ENCODE data around the gene MTPN.

The MTPN gene, protein sequence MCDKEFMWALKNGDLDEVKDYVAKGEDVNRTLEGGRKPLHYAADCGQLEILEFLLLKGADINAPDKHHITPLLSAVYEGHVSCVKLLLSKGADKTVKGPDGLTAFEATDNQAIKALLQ

GRCh38 chr7:135977007-135977741 lies at the start of gene MTPN:
Gene MTPN, minus strand, starts transcription at chr7:135977359. Its CDS starts 259 bp downstream, at chr7:135977100.
- peak; percentile 96 to 97 for DNase-seq (ENCODE audit: low read depth in 2 of 2)

DNA sequence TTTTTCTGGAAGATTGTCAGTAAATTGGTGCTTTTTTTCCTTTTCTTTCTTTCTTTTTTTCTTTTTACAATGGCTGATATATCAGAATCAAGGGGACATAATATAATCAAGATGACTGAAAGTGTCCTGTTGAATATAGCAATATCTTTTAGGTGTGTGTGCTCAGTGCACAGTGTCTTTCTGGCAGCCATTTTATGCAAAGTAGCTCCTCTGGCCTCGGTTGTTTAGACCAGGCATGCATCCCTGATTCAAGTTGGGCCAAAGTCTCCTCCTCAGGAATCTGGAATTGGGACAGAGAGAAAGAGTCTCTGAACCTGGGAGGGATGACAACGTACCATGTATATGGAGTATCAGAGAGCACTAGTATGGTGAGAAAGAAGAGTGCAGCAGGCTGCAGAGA lies 49.0 kb upstream of the MTPN start:
- DNase-seq (ENCODE audit: low read depth in 2 of 2): no peak

GRCh38 chr7:136023134-136023869 lies 46.1 kb upstream of the MTPN start:
- no peak for DNase-seq (ENCODE audit: low read depth in 2 of 2)

DNA sequence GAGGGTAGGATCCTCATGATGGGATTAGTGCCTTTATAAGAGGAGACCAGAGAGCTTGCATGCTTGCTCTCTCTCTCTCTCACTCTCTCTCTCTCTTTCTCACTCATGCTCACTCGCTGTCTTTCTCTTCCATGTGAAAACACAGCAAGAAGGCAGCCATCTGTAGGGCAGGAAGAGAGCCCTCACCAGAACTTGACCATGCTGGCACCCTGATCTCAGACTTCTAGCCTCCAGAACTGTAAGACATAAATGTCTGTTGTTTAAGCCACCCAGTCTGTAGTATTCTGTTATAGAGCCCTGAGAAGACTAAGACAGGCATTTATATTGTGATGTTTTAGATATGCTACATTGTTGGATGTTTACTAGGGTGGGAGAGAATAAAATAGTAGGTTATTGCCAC lies 43.4 kb upstream of the MTPN start:
- DNase-seq (ENCODE audit: low read depth in 2 of 2): no peak

- no peak for DNase-seq (ENCODE audit: low read depth in 2 of 2)
Measured at GRCh38 chr7:136018104-136018503, 40.9 kb upstream of the MTPN start.

GRCh38 chr7:136016649-136017395 lies 39.7 kb upstream of the MTPN start:
- DNase-seq (ENCODE audit: low read depth in 2 of 2): no peak

GRCh38 chr7:136015638-136016037 lies 38.5 kb upstream of the MTPN start:
- no peak for DNase-seq (ENCODE audit: low read depth in 2 of 2)

DNA sequence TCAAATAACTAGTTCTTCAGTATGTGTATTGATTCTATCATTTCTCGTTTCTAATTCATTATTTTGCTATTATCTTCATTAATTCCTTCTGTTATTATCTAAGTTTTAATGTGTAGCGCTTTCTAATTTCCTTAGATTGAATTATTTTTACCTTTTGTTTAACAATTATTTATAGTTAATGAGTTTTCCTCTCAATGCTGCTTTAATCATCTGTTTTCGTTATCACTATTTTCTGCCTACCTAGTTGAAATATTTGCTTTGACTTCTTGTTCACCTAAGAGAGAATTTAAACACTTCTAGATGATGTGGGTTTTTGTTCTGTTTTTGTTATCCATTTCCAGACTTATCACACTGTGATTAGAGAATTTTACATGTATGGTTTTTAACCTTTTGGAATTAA lies 37.5 kb upstream of the MTPN start:
- DNase-seq (ENCODE audit: low read depth in 2 of 2): no peak

DNA sequence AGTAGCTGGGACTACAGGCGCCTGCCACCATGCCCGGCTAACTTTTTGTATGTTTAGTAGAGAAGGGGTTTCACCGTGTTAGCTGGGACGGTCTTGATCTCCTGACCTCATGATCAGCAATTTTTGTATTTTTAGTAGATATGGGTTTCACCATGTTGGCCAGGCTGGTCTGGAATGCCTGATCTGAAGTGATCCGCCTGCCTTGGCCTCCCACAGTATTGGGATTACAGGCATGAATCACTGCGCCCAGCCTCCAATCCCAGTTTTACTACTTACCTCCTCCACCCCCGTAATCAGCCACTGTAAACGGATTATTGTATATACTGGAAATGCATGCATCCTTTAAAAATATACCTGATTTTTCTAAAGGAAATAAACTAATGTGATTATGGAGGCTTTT lies 35.1 kb upstream of the MTPN start:
- no peak for DNase-seq (ENCODE audit: low read depth in 2 of 2)

DNA sequence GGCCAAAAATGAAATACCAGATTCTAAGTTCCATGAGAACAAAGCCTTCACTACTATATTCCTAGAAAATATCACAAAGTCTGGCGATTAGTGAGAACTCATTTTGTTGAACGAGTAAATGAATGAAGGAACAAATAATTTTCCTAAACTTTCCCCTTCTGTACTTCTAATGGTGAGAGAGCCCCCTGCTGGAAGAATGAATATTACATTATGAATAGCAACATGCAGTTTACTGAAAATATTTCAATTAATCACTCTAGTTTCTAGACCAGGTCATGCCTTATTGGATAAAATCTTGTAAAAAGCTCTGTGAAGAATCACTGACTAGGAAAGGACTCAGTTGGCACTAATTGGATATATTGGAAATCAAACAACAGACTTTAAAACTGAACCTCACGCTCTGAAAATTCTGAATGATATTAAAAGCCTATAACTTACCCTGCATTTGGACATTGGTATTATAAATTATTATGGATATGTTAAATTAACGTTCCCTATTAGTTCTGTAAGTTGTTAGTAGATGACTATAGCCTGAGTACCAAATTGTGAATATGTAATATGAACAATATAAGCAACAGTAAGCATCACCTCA lies 32.4 kb upstream of the MTPN start:
- no peak for DNase-seq (ENCODE audit: low read depth in 2 of 2)

GRCh38 chr7:136006208-136006607 lies 29.0 kb upstream of the MTPN start:
- DNase-seq (ENCODE audit: low read depth in 2 of 2): no peak

- no peak for DNase-seq (ENCODE audit: low read depth in 2 of 2)
Measured at GRCh38 chr7:136004083-136004482, 26.9 kb upstream of the MTPN start.

- no peak for DNase-seq (ENCODE audit: low read depth in 2 of 2)
Measured at GRCh38 chr7:136002802-136003201, 25.6 kb upstream of the MTPN start.

DNA sequence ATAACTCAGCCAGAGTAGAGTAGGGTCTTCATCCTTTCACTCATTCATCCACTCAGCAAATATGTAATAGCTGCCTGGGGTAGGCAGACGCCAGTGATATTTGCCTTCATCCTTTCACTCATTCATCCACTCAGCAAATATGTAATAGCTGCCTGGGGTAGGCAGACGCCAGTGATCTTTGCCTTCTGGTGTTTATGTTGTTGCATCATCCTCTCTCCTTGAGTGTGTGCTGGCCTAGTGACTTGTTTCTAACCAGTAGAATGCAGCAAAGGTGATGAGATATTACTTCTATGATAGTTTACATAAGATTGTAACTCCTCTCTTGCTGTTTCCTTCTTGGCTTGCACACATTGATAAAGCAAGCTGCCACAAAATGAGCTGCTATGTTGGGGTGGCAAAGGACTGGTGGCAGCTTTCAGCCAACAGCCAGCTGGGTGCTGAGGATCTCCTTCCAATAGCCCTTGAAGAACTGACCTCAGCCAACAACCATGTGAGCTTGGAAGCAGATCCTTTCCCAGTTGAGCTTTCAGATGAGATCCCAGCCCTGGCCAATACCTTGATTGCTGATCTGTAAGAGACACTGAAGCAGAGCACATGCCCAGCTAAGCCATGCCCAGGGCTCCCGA lies 23.2 kb upstream of the MTPN start:
- DNase-seq (ENCODE audit: low read depth in 2 of 2): no peak

DNA sequence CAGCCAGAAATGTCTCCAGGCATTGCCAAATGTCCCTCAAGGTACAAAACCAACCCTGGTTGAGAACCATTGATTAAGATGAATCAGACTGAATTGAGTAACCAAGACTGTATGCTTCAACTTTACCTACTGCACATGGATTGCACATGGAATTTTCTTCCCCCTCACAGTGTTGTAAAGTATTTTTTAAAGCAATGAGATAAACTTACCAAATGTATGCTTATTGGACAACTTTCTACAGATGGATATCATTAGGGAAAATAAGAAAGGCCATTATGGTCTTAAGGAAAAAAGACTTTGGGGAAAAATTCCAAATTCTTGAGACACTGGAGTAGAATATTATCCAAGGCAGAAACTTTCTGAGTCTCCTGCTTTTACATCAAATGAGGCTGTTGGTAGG lies 20.9 kb upstream of the MTPN start:
- DNase-seq (ENCODE audit: low read depth in 2 of 2): no peak

- DNase-seq (ENCODE audit: low read depth in 2 of 2): no peak
Measured at GRCh38 chr7:135995748-135996147, 18.6 kb upstream of the MTPN start.

- no peak for DNase-seq (ENCODE audit: low read depth in 2 of 2)
Measured at GRCh38 chr7:135994466-135995205, 17.5 kb upstream of the MTPN start.

GRCh38 chr7:135993950-135994349 lies 16.8 kb upstream of the MTPN start:
- DNase-seq (ENCODE audit: low read depth in 2 of 2): no peak

DNA sequence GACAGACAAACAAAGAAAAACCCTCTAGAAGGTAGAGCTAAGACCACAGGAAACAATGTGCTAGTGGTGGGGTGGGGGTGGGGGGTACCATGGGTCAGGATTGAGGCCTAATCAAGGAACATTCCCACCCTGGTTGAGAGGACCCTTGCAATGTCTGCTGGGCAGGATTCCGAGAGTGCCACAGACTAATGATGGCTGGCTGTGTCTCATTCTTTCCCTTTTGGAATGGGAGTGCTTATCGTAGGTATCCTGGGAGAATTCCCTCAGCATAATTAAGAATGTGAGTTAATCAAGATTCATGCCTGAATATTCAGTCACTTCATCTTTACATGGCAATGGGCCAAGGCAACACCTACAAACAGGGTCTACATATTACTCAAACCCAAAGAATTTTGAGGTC lies 14.7 kb upstream of the MTPN start:
- DNase-seq (ENCODE audit: low read depth in 2 of 2): no peak

- DNase-seq (ENCODE audit: low read depth in 2 of 2): no peak
Measured at GRCh38 chr7:135991322-135991721, 14.2 kb upstream of the MTPN start.

DNA sequence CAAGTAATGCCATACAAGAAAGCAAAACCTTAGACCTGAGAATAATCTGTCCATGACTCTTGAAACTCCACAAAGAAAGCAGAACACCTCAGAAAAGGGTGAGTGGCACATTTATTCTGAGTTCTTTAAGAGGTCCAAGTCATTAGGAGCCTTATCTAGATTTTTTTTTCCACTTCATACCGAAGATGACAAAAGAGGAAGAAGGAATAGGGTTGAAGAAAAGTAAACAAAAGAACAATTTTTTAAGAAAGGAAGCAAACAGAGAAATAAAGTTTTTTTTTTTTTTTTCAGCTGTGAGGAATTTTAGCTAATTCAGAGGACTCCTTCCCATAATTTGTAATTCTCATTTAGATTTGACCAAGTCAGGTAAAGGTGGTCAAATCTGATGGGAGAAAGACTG lies 13.1 kb upstream of the MTPN start:
- DNase-seq (ENCODE audit: low read depth in 2 of 2): no peak
